Left forelimb (tissue), 1 donor: ENCODE data around the gene CYLD.

Source experiments
- DNase-seq: peaks from one replicate; pipeline ENCODE4 v3.0.0-alpha.2; 2018; ENCODE audit warnings: low spot score

CYLD gene

GRCh38 chr16:50781518-50781917 lies 39.6 kb downstream of the CYLD start:
- DNase-seq = no peak

DNA sequence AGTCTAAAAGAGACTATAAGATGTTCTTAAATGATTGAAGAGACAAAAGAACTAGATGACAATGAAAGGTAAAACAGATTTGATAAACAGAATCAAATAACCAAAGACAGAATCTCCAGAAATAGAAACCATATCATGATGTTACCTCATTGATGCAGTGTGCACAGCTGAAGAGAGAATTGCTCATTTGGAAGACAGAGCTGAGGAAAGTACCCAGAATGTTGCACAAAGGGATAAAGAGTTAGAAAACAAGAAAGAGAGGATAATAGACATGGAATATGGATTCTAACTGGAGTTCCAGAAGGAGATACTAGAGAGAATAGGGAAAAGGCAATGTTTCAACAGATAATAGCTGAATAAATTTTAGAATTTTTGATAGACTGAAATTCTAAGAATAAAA lies 47.9 kb downstream of the CYLD start:
- no peak for DNase-seq

DNA sequence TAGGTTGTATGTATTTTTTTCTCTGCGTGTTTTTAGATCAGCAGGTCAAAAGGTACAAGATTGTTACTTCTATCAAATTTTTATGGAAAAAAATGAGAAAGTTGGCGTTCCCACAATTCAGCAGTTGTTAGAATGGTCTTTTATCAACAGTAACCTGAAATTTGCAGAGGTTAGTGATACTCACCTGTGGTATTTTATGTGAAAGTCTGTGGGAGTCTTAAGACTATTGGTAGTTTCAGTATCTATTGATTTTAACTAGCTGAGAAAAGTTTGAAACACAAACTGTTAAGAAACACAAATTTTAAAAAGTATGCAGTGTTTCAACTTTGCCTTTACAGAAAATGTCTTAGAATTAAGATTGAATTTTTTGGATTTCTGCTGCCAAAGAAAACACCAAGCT lies 49.6 kb downstream of the CYLD start:
- DNase-seq = no peak

DNA sequence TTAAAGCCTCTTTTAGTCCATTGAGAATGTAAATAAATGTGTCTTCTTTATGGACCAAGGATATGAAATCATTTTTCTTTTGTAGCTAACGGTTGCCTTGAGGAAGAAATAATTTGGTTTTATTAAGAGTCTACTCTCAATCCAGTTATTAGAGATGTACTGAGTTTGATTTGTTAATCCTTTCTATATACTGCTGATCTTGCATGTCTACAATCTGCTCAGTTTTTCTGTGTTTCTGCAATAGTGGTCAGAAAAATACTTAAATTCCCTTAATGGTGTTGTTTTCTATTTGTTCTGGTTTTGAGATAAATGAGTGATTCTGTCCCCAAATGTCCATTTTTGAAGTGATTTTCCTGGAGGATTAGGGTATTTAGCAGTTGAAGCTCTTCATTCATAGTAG lies 54.9 kb downstream of the CYLD start:
- DNase-seq = no peak

DNA sequence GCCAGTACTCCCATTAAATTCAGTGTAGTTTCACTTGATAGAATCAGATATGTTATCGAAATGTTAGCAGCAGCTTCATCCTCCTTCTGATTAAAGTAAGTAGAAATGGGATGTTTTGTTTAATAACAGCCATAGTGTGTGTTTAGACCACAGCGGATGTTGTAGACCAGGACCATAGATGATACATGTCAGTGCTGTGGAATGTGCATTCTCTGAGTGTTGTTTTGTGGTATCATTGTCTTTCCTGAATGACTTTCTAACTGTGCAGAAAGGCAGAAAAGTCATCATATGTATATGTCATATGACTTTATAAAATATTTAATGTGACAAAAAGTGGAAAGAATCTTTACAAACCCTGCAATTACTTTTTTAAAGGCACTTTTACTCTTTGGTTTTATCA lies 55.6 kb downstream of the CYLD start:
- no peak for DNase-seq

- DNase-seq = no peak
These were observed 58.2 kb downstream of the CYLD start for GRCh38 chr16:50800074-50800473.

- DNase-seq = no peak
These were observed 59.1 kb downstream of the CYLD start for GRCh38 chr16:50801036-50801435.

DNA sequence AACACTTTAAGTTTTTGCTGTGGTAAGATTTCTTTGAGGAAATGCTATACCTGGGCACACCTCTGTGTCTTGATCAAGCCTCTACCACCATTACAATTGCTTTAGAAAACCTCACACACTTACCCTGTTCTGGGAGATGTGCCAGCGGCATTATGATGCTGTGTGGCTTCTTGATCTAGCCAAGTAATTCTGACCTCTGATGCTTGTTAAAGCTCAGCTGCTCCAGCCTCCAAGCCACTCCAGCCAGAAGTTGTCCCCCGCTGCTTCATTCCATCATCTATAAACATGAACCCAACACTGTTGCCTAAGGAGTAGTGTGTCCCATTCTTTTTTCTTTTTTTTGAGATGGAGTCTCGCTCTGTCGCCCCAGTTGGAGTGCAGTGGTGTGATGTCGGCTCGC lies 60.1 kb downstream of the CYLD start:
- DNase-seq = no peak

- DNase-seq = no peak
These were observed 61.1 kb downstream of the CYLD start for GRCh38 chr16:50802961-50803360.

DNA sequence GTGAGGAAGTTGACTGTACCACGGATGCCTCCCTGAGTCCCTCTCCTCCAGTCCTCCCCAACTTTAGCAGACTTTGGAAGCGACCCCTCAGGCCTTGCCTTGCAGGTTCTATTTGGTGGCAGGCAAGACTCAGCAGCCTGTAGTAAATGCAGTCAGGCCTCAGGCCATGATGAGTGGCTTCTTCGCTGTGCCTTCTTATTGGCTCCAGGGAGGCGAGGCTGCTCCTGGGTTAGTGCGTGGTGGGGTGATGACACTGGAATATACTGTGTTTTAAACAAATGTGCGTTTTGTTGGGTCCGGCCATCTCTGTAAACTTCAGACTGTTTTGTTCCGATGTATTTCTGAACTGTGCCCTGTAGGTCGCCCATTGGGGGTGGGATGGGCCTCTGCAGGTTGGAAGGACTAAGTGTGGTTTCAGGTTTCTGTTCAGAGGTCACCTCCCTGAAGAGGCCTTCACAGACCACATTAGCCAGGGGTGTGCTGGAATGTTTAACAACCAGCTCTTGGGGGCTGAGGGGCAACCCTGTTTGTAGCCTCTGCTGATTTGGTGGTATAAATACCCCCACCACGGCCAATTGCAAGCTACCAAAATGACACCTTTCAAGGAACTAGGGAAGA lies 62.5 kb downstream of the CYLD start:
- DNase-seq = no peak

DNA sequence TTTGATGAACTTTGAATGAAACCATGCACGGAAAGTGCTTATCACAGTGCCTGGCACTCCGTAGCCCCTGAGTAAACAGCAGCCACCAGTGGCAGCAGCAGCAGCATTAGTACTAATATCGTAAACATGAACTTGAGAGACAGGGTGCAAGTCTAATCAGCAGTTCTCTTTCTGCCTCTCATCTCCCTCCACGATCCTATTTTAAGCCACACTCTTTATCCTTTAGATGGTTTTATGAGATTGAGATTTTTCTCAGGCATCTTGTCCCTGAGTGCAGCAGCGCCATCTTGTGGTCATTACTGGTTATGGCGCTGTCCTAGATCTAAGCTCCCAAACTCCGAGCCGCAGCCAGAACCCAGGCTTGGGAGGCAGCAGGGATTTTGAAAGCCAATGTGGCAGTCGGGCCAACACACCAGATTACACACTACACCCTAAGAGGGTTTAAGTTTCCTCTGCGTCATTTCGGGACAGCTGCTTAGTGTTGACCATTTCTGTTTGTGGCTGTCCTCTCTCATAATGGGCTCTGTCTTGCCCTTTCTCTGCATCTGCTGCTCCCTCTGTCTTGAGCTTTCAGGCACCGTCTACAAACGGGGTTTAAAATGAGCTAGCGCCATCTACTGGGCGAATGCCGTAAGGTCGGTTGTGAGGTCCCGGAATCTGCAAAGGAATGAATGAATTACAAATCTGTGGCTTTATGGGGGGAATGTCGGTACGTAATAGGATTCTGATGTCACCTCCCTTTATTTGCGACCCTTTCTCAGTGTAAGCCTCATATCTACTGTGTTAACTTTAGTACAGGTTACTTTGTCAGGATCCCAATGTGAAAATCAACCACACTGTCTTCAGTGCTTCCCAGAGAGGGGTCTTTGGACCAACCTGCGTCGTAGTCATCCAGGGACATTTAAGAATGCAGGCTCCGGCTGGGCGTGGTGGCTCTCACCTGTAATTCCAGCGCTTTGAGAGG lies 64.5 kb downstream of the CYLD start:
- DNase-seq = peak; percentile 89

GRCh38 chr16:50808929-50809538 lies 67.1 kb downstream of the CYLD start:
- DNase-seq = no peak

DNA sequence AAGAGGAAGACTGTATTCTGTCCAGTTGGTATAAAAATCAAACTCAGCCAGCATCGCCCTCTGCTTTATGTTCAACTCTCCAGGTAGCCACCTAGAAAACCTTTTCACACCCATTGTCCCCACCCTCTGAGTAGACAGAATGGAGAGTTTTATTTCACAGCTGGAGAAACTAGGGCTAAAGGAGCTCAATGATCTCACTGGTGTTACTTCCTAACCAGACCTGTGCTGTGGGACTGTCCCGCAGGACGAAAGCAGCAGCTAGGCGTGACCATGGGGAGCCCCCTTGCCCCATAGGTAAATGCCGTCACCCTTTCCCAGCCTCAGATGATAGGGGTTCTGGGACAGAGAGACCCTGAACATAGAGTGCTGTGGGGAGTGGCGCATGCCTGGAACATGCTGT lies 67.7 kb downstream of the CYLD start:
- DNase-seq = no peak

DNA sequence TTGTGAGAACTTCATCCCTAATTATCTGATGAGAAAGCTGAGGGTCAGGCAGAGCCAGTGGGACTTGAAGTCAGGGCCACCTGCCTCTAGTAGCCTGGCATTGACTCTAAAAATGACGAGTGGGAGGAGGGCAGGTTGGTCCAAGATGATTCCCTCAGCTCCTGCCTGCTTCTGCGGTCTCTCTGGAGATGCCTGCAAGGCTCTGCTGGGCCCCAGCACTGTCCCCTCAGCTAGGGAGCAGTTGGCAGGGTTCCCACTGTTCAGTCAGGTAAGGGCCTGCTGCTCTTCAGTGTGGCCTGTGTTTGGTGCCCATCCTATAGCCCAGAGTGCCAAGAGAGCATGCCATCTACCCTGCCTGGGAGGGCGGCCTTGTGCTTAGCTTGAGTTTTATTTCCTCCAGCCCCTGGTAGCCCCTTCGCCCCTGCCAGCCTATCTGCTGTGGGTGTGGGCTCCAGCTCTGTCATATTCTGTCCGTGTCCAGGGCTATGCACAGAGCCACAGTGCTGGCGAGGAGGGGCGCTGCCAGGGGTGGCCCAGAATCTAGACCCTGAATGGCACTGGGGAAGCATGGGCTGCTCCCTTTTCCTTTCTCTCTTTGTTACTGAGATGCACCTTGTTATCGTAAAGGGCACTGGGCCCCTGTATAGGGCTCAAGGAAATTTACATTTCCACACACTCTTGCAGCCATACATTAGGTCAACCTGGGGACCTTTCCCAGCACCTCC lies 68.5 kb downstream of the CYLD start:
- no peak for DNase-seq

DNA sequence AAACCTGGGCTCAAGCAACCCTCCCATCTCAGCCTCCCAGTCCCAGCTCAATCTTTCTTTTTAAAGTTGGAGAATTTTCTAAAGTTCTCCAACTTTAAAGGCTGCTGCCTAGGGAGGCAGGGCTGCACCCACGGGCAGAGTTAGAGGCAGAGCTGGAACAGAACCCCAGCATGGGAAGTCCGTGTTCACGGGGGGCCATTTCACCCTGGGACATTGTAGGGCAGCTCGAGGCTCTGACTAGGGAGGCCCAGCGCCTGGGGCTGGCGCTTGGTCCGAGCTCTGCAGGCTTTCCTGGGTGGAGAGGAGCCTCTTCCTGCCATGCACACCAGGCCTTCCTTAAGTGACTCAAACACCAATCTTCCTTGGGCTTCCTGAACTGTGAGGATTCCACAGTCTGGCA lies 70.2 kb downstream of the CYLD start:
- DNase-seq = no peak

- DNase-seq = no peak
These were observed 71.1 kb downstream of the CYLD start for GRCh38 chr16:50812876-50813466.

- DNase-seq = no peak
These were observed 72.2 kb downstream of the CYLD start for GRCh38 chr16:50814052-50814451.

DNA sequence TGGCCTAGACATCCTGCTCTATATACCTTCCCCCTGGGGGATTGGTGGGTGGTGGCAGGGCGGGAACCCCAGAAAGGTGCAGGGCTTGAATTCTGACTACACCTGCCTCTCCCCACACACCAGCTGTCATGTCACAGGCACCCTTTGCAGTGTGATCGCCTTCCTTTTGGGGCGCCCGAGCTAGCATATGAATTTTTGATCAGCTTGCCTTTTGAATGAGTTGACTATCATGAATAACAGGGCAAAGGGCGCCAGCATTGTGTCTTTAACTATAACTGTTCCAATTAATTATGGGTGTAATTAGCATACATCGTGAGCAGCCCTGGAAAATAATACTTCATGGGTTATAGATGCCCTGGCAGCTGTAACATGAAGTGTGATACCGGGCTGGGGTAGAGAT lies 72.7 kb downstream of the CYLD start:
- DNase-seq = no peak

DNA sequence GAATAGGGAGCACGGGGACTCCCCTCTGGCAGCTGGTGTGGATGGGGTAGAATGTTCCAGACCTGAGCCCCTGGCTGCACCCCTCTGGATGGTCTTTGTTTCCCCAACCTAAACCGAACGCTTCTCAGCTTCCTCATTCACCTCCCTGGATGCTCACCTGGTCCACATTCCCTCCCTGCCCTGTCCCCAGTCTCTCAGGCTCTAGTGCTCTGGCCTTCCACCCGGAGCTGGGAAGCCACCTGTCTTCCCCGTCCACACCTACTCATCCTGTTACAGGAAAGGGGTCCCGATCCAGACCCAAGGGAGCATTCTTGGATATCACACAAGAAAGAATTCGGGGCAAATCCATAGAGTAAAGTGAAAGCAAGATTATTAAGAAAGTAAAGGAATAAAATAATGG lies 73.5 kb downstream of the CYLD start:
- DNase-seq = no peak

GRCh38 chr16:50816901-50817555 lies 75.1 kb downstream of the CYLD start:
- no peak for DNase-seq

- DNase-seq = no peak
These were observed 76.5 kb downstream of the CYLD start for GRCh38 chr16:50818380-50818779.

DNA sequence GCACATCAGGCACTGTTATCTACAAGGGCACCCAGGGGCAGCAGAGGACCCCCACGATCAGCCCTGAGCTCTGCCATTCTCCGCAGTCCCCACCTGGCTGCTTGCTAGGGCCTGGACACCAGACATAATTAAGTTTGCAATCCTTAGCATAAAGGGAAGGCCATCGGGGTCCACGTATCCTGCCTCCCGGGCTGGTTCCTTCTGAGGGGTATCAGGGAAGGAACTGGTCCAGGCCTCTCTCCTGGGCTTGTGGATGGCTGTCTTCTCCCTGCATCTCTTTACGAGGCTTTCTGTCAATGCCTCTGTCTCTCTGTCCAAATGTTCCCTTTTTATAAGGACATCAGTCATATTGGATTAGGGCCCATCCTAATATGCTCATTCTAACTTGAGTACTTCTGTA lies 77.8 kb downstream of the CYLD start:
- DNase-seq = no peak
